Cardiac fibroblast (primary cell): ENCODE measurements around the gene CPTP.

Experiments
- DNase-seq, 2 donors: peaks; one replicate each; pipeline versions ENCODE4 v3.0.0 to v3.0.0-alpha.2; 2010; ENCODE audit warnings: low read depth in 2 of 2
- H3K4me3 ChIP-seq, 2 donors: replicated peaks in 1 of 2; 1 replicate in 1 of 2; 2 replicates in 1 of 2; pipeline ENCODE4 v1.5.1; 2011; ENCODE audit warnings: low read depth in 2 of 2, low read length in 2 of 2, mild to moderate bottlenecking in 2 of 2, moderate library complexity in 1 of 2
- CTCF ChIP-seq: IDR thresholded peaks from one replicate; pipeline ENCODE4 v1.5.1; 2011; ENCODE audit warnings: low read depth, mild to moderate bottlenecking, low read length, inconsistent platforms

Gene CPTP

DNA sequence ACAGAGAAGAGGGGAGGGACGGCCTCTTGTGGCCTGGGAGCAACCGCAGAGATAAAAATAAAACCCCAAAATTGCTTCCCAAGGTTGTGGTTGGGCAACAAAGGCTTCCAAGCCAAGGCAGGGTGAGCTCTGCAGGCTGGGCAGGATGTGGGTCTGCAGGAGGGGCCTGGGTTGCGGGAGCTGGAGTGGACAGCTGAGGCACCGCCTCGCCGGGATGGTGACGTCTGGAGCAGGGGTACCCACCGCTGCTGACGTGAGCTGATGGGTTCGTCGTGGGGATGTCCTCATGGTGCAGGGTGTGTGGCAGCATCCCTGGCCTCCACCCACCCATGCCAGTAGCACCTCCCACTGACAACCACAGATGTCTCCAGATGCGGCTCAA, 46.8 kb downstream of the CPTP start:
- TF ChIP-seq CTCF: no peak
- H3K4me3 ChIP-seq: no peak overlapping the region
- DNase-seq: no peak

DNA sequence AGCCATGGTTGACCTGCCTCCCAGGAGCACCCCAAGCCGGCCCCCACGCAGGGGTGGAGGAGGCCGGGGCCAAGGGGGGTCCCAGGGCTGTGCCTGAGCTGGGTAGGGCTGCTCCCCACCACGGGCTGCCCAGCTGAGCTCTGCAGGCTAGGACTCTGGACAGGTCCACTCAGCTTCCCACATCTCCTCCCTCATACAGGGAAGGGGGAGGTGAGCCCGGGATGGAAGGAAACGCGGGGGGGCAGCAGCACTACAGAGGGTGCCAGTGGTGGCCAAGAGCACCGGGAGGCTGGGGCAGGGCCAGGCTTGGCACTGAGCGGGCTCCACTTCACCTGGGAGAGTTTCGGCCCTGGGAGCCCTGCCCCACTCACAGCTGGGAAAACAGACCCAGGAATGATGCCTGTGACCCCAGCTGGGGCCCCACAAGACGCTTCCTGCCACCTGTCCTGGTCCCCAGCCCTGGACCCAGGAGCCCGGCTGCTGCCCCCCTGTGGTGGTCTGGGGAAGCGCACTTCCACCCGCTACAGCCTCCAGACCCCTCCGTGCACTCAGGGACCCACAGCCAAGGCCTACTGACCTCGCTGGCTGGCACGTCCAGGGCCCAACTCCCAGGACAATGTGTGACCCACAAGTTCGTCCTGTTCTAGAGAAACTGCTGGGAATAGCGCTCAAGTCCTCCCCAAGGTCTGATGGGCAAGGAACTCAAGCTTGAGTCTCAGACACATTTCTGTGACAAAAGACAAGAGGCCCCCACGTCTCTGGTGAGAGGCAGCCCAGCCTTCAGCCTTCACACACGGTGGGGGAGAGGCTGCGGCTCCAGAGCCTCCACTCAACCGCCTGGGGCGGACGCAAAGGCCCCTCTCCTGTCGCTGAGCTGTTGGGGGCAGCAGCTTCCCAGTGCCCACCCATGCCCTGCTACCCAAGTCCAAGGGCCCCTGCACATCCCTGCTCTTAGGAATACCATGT, 47.4 kb downstream of the CPTP start:
- peak; percentile 98 for TF ChIP-seq CTCF
- no peak overlapping the region for H3K4me3 ChIP-seq
- peak; percentile 60 to 63 for DNase-seq

DNA sequence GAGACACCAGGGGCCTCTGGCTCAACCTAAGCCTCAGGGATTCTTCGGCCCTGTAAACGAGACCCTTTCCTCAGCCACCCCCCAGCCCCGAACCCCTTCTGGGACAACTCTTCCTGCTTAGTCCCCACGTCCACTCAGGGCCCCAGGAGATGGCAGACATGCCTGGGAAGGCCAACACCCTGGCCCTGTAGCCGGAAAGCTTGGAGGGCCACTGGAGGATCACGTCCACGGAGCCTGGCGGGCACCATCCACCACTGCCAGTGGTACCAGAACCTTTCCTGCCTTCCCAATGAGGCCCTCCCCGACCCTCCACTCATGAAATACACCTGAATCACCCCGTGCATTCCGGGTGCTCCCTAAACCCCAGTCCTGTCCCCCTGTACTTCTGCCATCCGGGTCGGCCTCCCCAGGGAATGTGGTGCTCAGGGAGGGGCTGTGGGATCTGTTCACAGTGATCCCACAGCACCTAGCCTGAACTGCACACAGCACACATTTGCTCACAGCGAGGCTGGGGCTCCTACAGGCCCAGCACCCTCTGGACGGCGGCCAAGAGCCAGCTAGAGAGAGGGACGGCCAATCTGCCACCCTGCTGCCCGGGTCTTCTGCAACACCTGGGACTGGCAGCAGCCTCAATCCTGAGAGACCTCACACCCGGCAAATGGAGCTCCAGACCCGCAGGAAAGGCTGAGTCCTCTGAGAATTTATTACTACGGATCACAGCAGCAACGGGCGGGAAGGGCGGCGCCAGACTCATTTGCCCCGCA, 48.6 kb downstream of the CPTP start:
- no peak for TF ChIP-seq CTCF
- DNase-seq: no peak
- no peak overlapping the region for H3K4me3 ChIP-seq

GRCh38 chr1:1373815-1374588, 49.4 kb downstream of the CPTP start:
- no peak for DNase-seq
- TF ChIP-seq CTCF: no peak
- peak overlapping the region; percentile 90 to 95 for H3K4me3 ChIP-seq

DNA sequence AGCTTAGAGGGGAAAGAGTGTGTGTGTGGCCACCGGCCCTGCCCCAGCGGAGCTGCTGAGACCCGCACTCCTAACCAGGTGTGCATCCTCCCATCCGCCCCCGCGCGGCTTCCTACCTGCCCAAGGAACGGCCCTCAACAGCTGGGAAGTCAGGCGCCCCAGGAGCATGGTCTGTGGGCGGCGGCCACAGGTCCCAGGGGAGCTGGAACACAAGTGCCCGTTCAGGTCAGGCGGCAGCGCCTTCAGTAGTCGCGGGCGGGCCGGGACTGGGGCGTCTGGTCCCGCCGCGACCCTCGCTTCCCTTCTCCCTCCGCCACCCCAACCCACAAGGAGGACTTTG, 50.0 kb downstream of the CPTP start:
- no peak for DNase-seq
- no peak for TF ChIP-seq CTCF
- H3K4me3 ChIP-seq: peak overlapping the region; percentile 90 to 95

GRCh38 chr1:1374929-1375662, 50.5 kb downstream of the CPTP start, which contains the start of gene AURKAIP1:
AURKAIP1 (minus strand) TSS chr1:1375207; CDS start chr1:1374756, 451 bp downstream.
- peak within 1 kb of the TSS; percentile 90 to 95 for H3K4me3 ChIP-seq
- peak; percentile 100 for DNase-seq
- no peak for TF ChIP-seq CTCF
